Keratinocyte (primary cell): Measurements from ENCODE around the gene HMGN5. TPM values are rescaled to one million over a fixed set of nuclear protein-coding genes. Genes with fewer than 3 reads are reported as not detected.

Source experiments
- DNase-seq: peaks from one replicate; pipeline ENCODE4 v3.0.0-alpha.2; 2011; ENCODE audit warnings: low read depth, missing footprints, low spot score
- FAIRE-seq: peaks from 2 replicates; lab custom pipeline; 2011; peaks lifted over from hg19 to GRCh38; lab: Jason Lieb, UNC
- H2AFZ ChIP-seq: 2 replicates; pipeline ENCODE4 v1.6.0; 2012; ENCODE audit warnings: low read length, control low read depth, inconsistent platforms; ENCODE audit not compliant: control insufficient read depth
- H3K27ac ChIP-seq: 2 replicates; pipeline ENCODE4 v1.5.1; 2011; ENCODE audit warnings: low read length; ENCODE audit not compliant: control insufficient read depth, insufficient read depth
- H3K27me3 ChIP-seq: 3 replicates; pipeline ENCODE4 v1.6.0; 2011; ENCODE audit warnings: low read length; ENCODE audit not compliant: control insufficient read depth, insufficient read depth; ENCODE audit errors: extremely low read depth
- H3K36me3 ChIP-seq, 2 experiments: 2 replicates in 1 of 2; 3 replicates in 1 of 2; pipeline ENCODE4 v1.5.1; 2011; ENCODE audit warnings: low read length in 2 of 2, mild to moderate bottlenecking in 1 of 2; ENCODE audit not compliant: control insufficient read depth in 2 of 2, insufficient read depth in 2 of 2; ENCODE audit errors: extremely low read depth in 1 of 2
- H3K4me1 ChIP-seq: 3 replicates; pipeline ENCODE4 v1.5.1; 2011; ENCODE audit warnings: low read length; ENCODE audit not compliant: control insufficient read depth, insufficient read depth; ENCODE audit errors: extremely low read depth
- H3K4me2 ChIP-seq: 3 replicates; pipeline ENCODE4 v1.6.0; 2011; ENCODE audit warnings: low read depth, low read length; ENCODE audit not compliant: control insufficient read depth, insufficient read depth; ENCODE audit errors: extremely low read depth
- H3K4me3 ChIP-seq, 3 experiments: fragments of 200-600 bp in 1 of 3; sonication (generic) in 1 of 3; 2 replicates in 2 of 3; 3 replicates in 1 of 3; pipeline ENCODE4 v1.5.1; 2011 to 2016; ENCODE audit warnings: low read length in 3 of 3, mild to moderate bottlenecking in 3 of 3, control low read depth in 2 of 3, inconsistent platforms in 1 of 3, low read depth in 1 of 3, mixed read lengths in 1 of 3, mixed run types in 1 of 3, moderate library complexity in 1 of 3; ENCODE audit not compliant: control insufficient read depth in 2 of 3, insufficient read depth in 2 of 3; ENCODE audit errors: extremely low read depth in 1 of 3
- H3K79me2 ChIP-seq: 2 replicates; pipeline ENCODE4 v1.6.0; 2012; ENCODE audit warnings: low read length; ENCODE audit not compliant: control insufficient read depth, insufficient read depth
- H3K9ac ChIP-seq: 3 replicates; pipeline ENCODE4 v1.6.0; 2011; ENCODE audit warnings: low read length; ENCODE audit not compliant: control insufficient read depth, insufficient read depth; ENCODE audit errors: extremely low read depth
- H3K9me1 ChIP-seq: 3 replicates; pipeline ENCODE4 v1.6.0; 2011; ENCODE audit warnings: low read length; ENCODE audit not compliant: control insufficient read depth, insufficient read depth; ENCODE audit errors: extremely low read depth
- H3K9me3 ChIP-seq: 2 replicates; pipeline ENCODE4 v1.5.1; 2012; ENCODE audit warnings: low read depth, low read length; ENCODE audit not compliant: control insufficient read depth
- H4K20me1 ChIP-seq: 3 replicates; pipeline ENCODE4 v1.6.0; 2011; ENCODE audit warnings: low read length; ENCODE audit not compliant: control insufficient read depth, insufficient read depth; ENCODE audit errors: extremely low read depth
- EZH2 ChIP-seq: IDR thresholded peaks from one replicate; pipeline ENCODE4 v1.6.1; 2012; ENCODE audit warnings: inconsistent platforms, mild to moderate bottlenecking, low read length, moderate library complexity
- dilution Hi-C: fragments of 300-500 bp; cut with MboI; formaldehyde crosslinking; loops from one replicate; pipeline ENCODE4 v1.7.0; 2020; ENCODE audit warnings: low sequenced_read_pairs; ENCODE audit not compliant: extremely low pct_ligation_motif_present
- polyA plus RNA-seq, 5 experiments: library from polyadenylated mRNA; depleted of rRNA in 3 of 5; stranded (reverse) in 3 of 5; stranded (forward) in 1 of 5; unstranded in 1 of 5; fragments of >200 nt; gene quantifications; 1 replicate in 1 of 5; 2 replicates in 3 of 5; 3 replicates in 1 of 5; pipeline versions ENCODE4 v1.2.1 to v1.2.3, GENCODE V29; 2011 to 2012; ENCODE audit warnings: missing spikeins in 2 of 5, low read depth in 1 of 5, low replicate concordance in 1 of 5
- TF ChIP-seq, protein P1 (sequence below), 3 experiments: IDR thresholded peaks in 1 of 3; conservative IDR thresholded peaks in 1 of 3; optimal IDR thresholded peaks in 1 of 3; 2 replicates in 2 of 3; 3 replicates in 1 of 3; pipeline versions ENCODE3 to v1.5.1; 2011; ENCODE audit warnings: low read length in 3 of 3, mild to moderate bottlenecking in 3 of 3, moderate library complexity in 2 of 3, control low read depth in 1 of 3, inconsistent platforms in 1 of 3; ENCODE audit not compliant: insufficient read depth in 2 of 3; ENCODE audit errors: extremely low read depth in 1 of 3

HMGN5 gene
- polyA plus RNA-seq, 1 donor (not counting 4 experiments of a cell fraction or from before 2014, with no cell fraction given): 2.2 TPM

- H3K27ac ChIP-seq: no peak overlapping the region
- H3K4me2 ChIP-seq: no peak overlapping the region
Measured at GRCh38 chrX:81237516-81237915, 35.8 kb upstream of the HMGN5 start.

GRCh38 chrX:81232218-81232617 is 30.5 kb upstream of the HMGN5 start:
- Histone ChIP-seq H3K36me3 (no peaks in the 10 kb centered on the region), H3K9ac (no peak overlapping the region), H3K9me3 (no peaks in the 10 kb centered on the region), H3K27me3 (no peaks in the 10 kb centered on the region), H4K20me1 (no peaks in the 10 kb centered on the region), H3K27ac (no peak overlapping the region), H3K79me2 (no peaks in the 10 kb centered on the region), H2AFZ (no peak overlapping the region), H3K4me2 (no peak overlapping the region), H3K9me1 (no peaks in the 10 kb centered on the region), H3K4me3 (no peak overlapping the region), H3K4me1 (no peaks in the 10 kb centered on the region)
- dilution Hi-C loops: no loop called here
- TF ChIP-seq EZH2: no peak
- TF ChIP-seq, protein P1, sequence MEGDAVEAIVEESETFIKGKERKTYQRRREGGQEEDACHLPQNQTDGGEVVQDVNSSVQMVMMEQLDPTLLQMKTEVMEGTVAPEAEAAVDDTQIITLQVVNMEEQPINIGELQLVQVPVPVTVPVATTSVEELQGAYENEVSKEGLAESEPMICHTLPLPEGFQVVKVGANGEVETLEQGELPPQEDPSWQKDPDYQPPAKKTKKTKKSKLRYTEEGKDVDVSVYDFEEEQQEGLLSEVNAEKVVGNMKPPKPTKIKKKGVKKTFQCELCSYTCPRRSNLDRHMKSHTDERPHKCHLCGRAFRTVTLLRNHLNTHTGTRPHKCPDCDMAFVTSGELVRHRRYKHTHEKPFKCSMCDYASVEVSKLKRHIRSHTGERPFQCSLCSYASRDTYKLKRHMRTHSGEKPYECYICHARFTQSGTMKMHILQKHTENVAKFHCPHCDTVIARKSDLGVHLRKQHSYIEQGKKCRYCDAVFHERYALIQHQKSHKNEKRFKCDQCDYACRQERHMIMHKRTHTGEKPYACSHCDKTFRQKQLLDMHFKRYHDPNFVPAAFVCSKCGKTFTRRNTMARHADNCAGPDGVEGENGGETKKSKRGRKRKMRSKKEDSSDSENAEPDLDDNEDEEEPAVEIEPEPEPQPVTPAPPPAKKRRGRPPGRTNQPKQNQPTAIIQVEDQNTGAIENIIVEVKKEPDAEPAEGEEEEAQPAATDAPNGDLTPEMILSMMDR (optimal IDR thresholded peaks at IDR 0.05 in 1 of 3, IDR thresholded peaks at IDR 0.05 in 1 of 3, conservative IDR thresholded peaks at IDR 0.05 in 1 of 3; ENCODE audit: extremely low read depth in 1 of 3, insufficient read depth in 2 of 3, low read length in 3 of 3): no peak
- FAIRE-seq (no peak), DNase-seq (no peak)

More at GRCh38 chrX:81237516-81237915, 35.8 kb upstream of the HMGN5 start:
- no peaks in the 10 kb centered on the region for H3K36me3 ChIP-seq
- TF ChIP-seq, protein P1 (optimal IDR thresholded peaks at IDR 0.05 in 1 of 3, IDR thresholded peaks at IDR 0.05 in 1 of 3, conservative IDR thresholded peaks at IDR 0.05 in 1 of 3; ENCODE audit: extremely low read depth in 1 of 3, insufficient read depth in 2 of 3, low read length in 3 of 3): no peak
- TF ChIP-seq EZH2: no peak
- no peaks in the 10 kb centered on the region for H4K20me1 ChIP-seq
- H3K9me1 ChIP-seq: no peaks in the 10 kb centered on the region
- no peak overlapping the region for H3K4me3 ChIP-seq
- H3K79me2 ChIP-seq: no peaks in the 10 kb centered on the region
- no peak overlapping the region for H3K9ac ChIP-seq
- no peaks in the 10 kb centered on the region for H3K27me3 ChIP-seq
- dilution Hi-C loops: no loop called here
- H3K4me1 ChIP-seq: no peaks in the 10 kb centered on the region
- DNase-seq (no peak), FAIRE-seq (no peak)
- H3K9me3 ChIP-seq: peaks cover 4% of the 10 kb centered on the region
- no peak overlapping the region for H2AFZ ChIP-seq
